MCF 10A (cell line): ENCODE results near the gene KLK2. TPM values are rescaled to one million over a fixed set of nuclear protein-coding genes. Genes with fewer than 3 reads are reported as not detected.

Experiments
- Bru-seq: library from RNA; stranded (reverse); fragments of 400-500 nt; gene quantifications from one replicate; lab custom pipeline; 2021; lab: Mats Ljungman, UMichigan
- BruChase-seq, 2 experiments: library from RNA; stranded (reverse); fragments of 400-500 nt; gene quantifications; one replicate each; lab custom pipeline; 2021; lab: Mats Ljungman, UMichigan
- BruUV-seq: library from RNA; stranded (reverse); fragments of 400-500 nt; replicated peaks from 2 replicates; lab custom pipeline; 2021; lab: Mats Ljungman, UMichigan
- CTCF ChIA-PET: fragments of 300-600 bp; sonication (Branson Sonifier 250); formaldehyde crosslinking; extraction: SDS; loops from one replicate; lab custom pipeline; 2021; ENCODE audit warnings: antibody characterized with exemption, inconsistent platforms; lab: Yijun Ruan, JAX
- POLR2A ChIA-PET: fragments of 300-600, 350-650 bp; sonication (Branson Sonifier 250); formaldehyde crosslinking; extraction: SDS; loops from one replicate; lab custom pipeline; 2020; ENCODE audit warnings: antibody characterized with exemption, inconsistent platforms; lab: Yijun Ruan, JAX
- DNase-seq: peaks from one replicate; pipeline ENCODE4 v3.0.0-alpha.2; 2018; ENCODE audit not compliant: unreplicated experiment
- H3K27ac Mint-ChIP-seq: one replicate; pipeline ENCODE4 v1.8.0; 2022; ENCODE audit warnings: mild to moderate bottlenecking, low read depth, mixed read lengths; ENCODE audit not compliant: unreplicated experiment
- H3K27me3 Mint-ChIP-seq: one replicate; pipeline ENCODE4 v1.8.0; 2022; ENCODE audit warnings: mixed read lengths; ENCODE audit not compliant: insufficient read depth, unreplicated experiment
- H3K36me3 Mint-ChIP-seq: one replicate; pipeline ENCODE4 v1.8.0; 2022; ENCODE audit warnings: mild to moderate bottlenecking, moderate library complexity, mixed read lengths; ENCODE audit not compliant: insufficient read depth, unreplicated experiment
- H3K4me1 Mint-ChIP-seq: one replicate; pipeline ENCODE4 v1.8.0; 2022; ENCODE audit warnings: mixed read lengths; ENCODE audit not compliant: insufficient read depth, unreplicated experiment
- H3K4me3 Mint-ChIP-seq: one replicate; pipeline ENCODE4 v1.8.0; 2022; ENCODE audit warnings: mild to moderate bottlenecking, moderate library complexity, mixed read lengths; ENCODE audit not compliant: unreplicated experiment
- H3K9me3 Mint-ChIP-seq: one replicate; pipeline ENCODE4 v1.8.0; 2022; ENCODE audit warnings: mixed read lengths; ENCODE audit not compliant: unreplicated experiment
- intact Hi-C: fragments of 100-400 bp; cut with micrococcal nuclease; formaldehyde crosslinking; loops from 2 replicates; pipeline ENCODE4 v1.14.1; 2022
- long read RNA-seq: library from polyadenylated mRNA; stranded (forward); transcript quantifications from one replicate; pipeline ENCODE4 v2.0.0, GENCODE V29; 2022
- total RNA-seq: library from RNA; stranded (reverse); gene quantifications from 2 replicates; pipeline ENCODE4 v1.2.3, GENCODE V29; 2022
- TF ChIP-seq, protein P1 (sequence below): fragments of 200-600 bp; IDR thresholded peaks from one replicate; pipeline ENCODE4 v1.8.0; 2022; ENCODE audit warnings: antibody characterized with exemption, mild to moderate bottlenecking; ENCODE audit not compliant: unreplicated experiment

KLK2 gene
- total RNA-seq (not detected in 2 replicates), Bru-seq, nascent RNA (not detected), BruChase-seq, experiment 1, labeled RNA remaining after a 6-hour chase (not detected), BruChase-seq, experiment 2, labeled RNA remaining after a 2-hour chase (not detected)
- long read RNA-seq = 0 reads

DNA sequence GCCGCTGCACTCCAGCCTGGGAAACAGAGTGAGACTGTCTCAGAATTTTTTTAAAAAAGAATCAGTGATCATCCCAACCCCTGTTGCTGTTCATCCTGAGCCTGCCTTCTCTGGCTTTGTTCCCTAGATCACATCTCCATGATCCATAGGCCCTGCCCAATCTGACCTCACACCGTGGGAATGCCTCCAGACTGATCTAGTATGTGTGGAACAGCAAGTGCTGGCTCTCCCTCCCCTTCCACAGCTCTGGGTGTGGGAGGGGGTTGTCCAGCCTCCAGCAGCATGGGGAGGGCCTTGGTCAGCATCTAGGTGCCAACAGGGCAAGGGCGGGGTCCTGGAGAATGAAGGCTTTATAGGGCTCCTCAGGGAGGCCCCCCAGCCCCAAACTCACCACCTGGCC is at the start of gene KLK2:
Gene KLK2, plus strand, starts transcription at position 384 of the 400 bp plus-strand sequence. CDS start 35 bp downstream, outside the sequence.
- intact Hi-C loops = no loop called here
- Mint-ChIP-seq H3K9me3 (no peaks in the 10 kb centered on the region), H3K4me3 (no peak within 1 kb of the TSS), H3K27ac (no peak within 1 kb of the TSS), H3K36me3 (no peaks in the 10 kb centered on the region), H3K4me1 (no peaks in the 10 kb centered on the region), H3K27me3 (peaks cover 15% of the 10 kb centered on the region)
- ChIA-PET CTCF (interaction anchor here (1.3 to 1.7 kb wide), 2 partner anchors 49 to 143 kb away, joined by 3 to 7 read pairs; no protein-coding TSS in a partner anchor), POLR2A (no interaction called here)
- BruUV-seq = no TSS peak
- DNase-seq = no peak
- TF ChIP-seq, protein P1, sequence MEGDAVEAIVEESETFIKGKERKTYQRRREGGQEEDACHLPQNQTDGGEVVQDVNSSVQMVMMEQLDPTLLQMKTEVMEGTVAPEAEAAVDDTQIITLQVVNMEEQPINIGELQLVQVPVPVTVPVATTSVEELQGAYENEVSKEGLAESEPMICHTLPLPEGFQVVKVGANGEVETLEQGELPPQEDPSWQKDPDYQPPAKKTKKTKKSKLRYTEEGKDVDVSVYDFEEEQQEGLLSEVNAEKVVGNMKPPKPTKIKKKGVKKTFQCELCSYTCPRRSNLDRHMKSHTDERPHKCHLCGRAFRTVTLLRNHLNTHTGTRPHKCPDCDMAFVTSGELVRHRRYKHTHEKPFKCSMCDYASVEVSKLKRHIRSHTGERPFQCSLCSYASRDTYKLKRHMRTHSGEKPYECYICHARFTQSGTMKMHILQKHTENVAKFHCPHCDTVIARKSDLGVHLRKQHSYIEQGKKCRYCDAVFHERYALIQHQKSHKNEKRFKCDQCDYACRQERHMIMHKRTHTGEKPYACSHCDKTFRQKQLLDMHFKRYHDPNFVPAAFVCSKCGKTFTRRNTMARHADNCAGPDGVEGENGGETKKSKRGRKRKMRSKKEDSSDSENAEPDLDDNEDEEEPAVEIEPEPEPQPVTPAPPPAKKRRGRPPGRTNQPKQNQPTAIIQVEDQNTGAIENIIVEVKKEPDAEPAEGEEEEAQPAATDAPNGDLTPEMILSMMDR = no peak

DNA sequence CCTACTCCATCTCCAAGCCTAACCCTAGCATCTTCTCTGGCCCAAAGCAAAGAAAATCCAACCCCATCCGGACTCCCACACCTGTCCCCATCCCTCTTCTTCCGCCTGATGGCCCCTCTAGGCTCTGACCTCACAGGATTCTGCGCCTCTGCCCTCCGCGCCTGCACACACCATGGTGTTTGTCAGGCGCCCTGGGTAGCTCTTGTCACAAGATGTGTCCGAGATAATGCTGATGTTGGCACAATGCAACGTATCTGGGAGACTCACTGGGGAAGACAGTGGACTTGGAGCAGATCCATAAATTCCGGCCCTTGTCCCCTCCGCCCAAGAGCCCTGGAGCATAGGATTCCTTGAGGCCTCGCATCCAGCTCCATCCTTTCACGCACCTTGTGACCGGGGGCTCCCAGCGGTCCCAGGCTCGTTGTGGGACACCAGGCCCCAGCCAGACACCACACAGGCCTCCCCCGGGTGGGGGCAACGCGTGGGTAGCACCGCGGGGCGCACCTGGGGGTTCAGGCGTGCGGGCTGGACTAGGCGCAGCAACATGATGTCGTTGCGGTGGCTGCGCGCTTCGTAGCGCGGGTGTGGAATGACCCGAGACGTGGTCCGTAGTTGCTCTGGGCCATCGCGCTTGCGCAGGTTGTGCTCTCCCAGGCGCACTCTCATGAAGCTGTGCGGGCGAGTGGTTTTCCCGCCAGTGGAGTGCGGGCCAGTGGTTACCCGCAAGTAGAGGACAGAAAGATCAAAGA is 46.6 kb upstream of the KLK2 start:
- no TSS peak for BruUV-seq
- Mint-ChIP-seq H3K9me3 (peaks cover 9% of the 10 kb centered on the region), H3K27me3 (peaks cover 44% of the 10 kb centered on the region), H3K4me3 (no peak overlapping the region), H3K36me3 (peaks cover 4% of the 10 kb centered on the region), H3K4me1 (peaks cover 14% of the 10 kb centered on the region), H3K27ac (no peak overlapping the region)
- TF ChIP-seq, protein P1 = no peak
- ChIA-PET POLR2A (no interaction called here), CTCF (no interaction called here)
- intact Hi-C loops = no loop called here
- no peak for DNase-seq

DNA sequence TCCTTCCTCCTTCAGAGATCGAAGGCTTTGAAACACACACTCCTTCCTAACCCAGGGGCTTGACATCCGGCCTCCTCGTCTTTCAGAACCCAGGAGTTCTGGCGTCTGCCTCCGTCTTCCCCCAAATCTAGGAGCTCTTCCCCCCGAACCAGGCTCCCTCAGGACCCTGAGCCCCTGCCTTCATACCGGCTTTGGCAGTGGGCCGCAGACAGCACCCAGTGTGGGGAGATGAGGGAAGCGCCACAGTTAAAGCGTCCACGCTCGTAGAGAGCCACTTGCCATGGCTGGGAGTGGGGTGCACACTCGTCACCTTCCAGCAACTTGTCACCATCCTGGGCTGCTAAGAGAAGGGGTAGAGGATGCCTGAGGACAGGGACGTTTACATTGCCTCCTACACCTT is 45.8 kb upstream of the KLK2 start:
- no peak for DNase-seq
- POLR2A ChIA-PET = no interaction called here
- Mint-ChIP-seq H3K4me1 (peaks cover 10% of the 10 kb centered on the region), H3K9me3 (peaks cover 10% of the 10 kb centered on the region), H3K27me3 (peaks cover 37% of the 10 kb centered on the region), H3K36me3 (peaks cover 4% of the 10 kb centered on the region), H3K4me3 (no peak overlapping the region), H3K27ac (no peak overlapping the region)
- intact Hi-C loops = no loop called here
- no TSS peak for BruUV-seq
- TF ChIP-seq, protein P1 = no peak
- CTCF ChIA-PET = no interaction called here

DNA sequence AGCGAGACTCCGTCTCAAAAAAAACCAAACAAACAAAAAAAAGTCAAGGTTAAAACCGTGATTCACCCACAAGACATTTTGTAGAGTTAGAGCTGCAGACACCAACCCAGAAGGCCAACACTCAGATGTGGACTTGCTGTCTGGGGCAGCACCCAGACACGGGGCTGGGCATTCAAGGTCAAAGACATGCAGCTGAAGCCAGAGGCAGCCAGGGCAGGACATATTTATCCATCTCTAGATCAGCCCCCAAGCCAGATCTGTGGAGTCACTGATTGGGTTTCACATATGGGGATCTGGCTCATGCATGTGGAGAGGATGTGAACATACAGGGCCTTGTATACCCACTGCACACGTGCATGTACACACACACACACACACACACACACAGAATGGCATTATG is 43.4 kb upstream of the KLK2 start:
- Mint-ChIP-seq H3K36me3 (peaks cover 4% of the 10 kb centered on the region), H3K4me1 (no peaks in the 10 kb centered on the region), H3K27ac (no peak overlapping the region), H3K4me3 (no peak overlapping the region), H3K27me3 (peaks cover 38% of the 10 kb centered on the region), H3K9me3 (peaks cover 17% of the 10 kb centered on the region)
- ChIA-PET CTCF (no interaction called here), POLR2A (interaction anchor here (0.6 to 0.7 kb wide), 2 partner anchors 10 to 189 kb away, joined by 3 read pairs; no protein-coding TSS in a partner anchor)
- no peak for DNase-seq
- TF ChIP-seq, protein P1 = no peak
- no TSS peak for BruUV-seq
- intact Hi-C loops = no loop called here
